IPS-18a (cell line): ENCODE data around the gene RRAD.

Experiments used
- H3K27ac ChIP-seq: one replicate; pipeline ENCODE4 v1.5.1; 2013; ENCODE audit warnings: low read length
- H3K27me3 ChIP-seq: one replicate; pipeline ENCODE4 v1.6.1; 2013; ENCODE audit warnings: mild to moderate bottlenecking, low read length; ENCODE audit not compliant: control insufficient read depth, insufficient read depth
- H3K36me3 ChIP-seq: one replicate; pipeline ENCODE4 v1.6.1; 2013; ENCODE audit warnings: low read depth, low read length; ENCODE audit not compliant: control insufficient read depth
- H3K4me1 ChIP-seq: one replicate; pipeline ENCODE4 v1.6.1; 2013; ENCODE audit warnings: low read depth, low read length; ENCODE audit not compliant: control insufficient read depth
- H3K4me3 ChIP-seq: one replicate; pipeline ENCODE4 v1.5.1; 2013; ENCODE audit warnings: low read length
- H3K9ac ChIP-seq: one replicate; pipeline ENCODE4 v1.6.1; 2013; ENCODE audit warnings: mild to moderate bottlenecking, low read length, moderate library complexity
- H3K9me3 ChIP-seq: one replicate; pipeline ENCODE4 v1.6.1; 2013; ENCODE audit warnings: low read depth, low read length; ENCODE audit not compliant: control insufficient read depth

RRAD gene

DNA sequence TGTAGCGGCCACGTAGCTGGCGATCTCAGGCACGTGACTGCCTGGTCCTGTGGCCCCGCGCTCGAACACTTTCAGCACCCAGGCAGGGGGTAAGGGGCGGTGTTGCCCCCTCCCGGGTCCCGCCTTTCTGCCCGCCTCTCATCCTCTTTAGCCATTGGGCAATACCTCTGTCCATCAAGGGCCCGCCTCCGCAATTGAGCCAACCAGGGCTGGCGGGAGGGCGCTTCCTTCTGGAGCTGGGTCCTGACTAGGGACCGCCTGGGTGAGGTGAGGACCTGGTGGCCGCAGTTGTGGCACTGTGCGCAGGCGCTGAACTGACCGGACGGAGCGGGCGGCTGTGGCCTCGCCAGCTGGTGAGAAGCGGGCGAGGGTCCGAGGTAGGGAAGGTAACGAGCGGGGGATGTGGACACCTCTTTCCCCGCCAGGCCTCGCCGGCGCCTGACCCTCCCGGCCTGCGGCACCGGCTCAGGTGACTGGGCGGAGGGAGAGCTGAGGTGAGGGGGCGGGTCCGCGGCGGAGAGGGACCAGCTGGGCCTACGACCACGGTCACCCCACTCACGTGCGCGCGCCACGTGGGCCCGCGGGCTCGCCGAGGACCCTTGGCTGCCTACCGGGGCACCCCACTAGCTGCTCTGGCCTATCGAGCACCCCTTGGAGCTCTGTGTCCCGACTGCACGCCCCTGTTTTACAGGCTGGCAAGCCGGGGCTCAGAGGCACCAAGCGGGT, 44.9 kb downstream of the RRAD start, which contains the start of gene PDP2:
PDP2 (plus strand) TSS at position 228 of the 726 bp plus-strand sequence. CDS start 3,770 bp downstream, outside the sequence.
- Histone ChIP-seq H3K27me3 (peaks cover 7% of the 10 kb centered on the region), H3K27ac (no peak within 1 kb of the TSS), H3K9me3 (no peaks in the 10 kb centered on the region), H3K4me3 (peak within 1 kb of the TSS; percentile 89), H3K9ac (peak within 1 kb of the TSS; percentile 51), H3K4me1 (peaks cover 9% of the 10 kb centered on the region), H3K36me3 (peaks cover 14% of the 10 kb centered on the region)

DNA sequence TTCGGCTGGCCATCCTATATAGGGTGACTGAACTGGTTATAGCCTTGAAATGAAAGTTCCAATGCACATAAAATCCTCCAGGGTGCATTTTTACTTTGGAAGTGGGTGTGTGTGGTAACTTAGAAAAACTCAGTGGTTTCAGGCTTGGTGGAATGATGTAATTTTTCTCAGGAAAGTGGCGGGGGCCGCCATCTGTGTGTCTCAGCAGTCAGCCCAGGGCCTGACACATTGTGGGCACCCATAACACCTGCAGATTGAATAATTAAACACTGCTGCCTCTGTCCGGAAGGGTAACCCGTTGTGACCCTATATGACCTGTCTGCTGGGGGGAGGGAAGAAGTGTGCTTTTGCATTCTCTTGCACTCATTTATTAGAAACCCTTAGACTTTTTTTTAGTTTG, 47.3 kb downstream of the RRAD start:
- Histone ChIP-seq H3K36me3 (no peaks in the 10 kb centered on the region), H3K27ac (no peak overlapping the region), H3K9ac (no peak overlapping the region), H3K4me3 (no peak overlapping the region), H3K27me3 (peaks cover 7% of the 10 kb centered on the region), H3K9me3 (no peaks in the 10 kb centered on the region), H3K4me1 (peaks cover 14% of the 10 kb centered on the region)

DNA sequence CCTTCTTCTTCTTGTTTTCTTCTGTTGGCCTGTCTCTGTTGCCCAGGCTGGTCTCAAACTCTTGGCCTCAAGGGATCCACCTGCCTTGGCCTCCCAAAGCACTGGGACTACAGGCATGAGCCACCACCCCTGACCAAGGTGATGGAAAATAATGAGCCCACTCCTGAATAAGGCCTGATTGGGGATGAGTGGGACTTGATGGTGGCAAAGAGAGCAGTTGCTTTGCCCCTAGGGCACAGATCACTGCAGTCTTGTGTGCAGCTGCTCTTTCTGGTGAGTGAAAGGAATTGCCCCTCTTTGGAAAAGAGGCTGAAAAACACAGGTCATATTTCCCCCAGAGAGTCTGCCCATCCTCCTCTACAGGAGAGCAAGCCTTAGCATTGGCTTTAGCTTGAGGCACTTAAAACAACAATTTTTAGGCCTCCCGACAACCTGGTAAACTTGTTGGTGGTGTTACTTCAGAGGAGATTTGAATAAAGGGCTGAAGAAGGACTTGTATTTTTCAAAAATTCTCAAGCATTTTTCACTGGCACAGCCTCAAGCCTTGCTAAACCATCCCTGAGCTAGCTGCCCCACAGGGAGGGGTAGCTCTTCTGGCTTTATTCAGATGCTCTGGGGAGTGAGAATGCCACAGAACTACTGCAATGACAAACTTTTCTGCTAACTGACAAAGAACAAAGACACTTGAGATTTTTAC, 51.1 kb downstream of the RRAD start:
- Histone ChIP-seq H3K4me1 (peaks cover 8% of the 10 kb centered on the region), H3K9me3 (no peaks in the 10 kb centered on the region), H3K9ac (no peak overlapping the region), H3K27me3 (peaks cover 4% of the 10 kb centered on the region), H3K27ac (no peak overlapping the region), H3K36me3 (no peaks in the 10 kb centered on the region), H3K4me3 (no peak overlapping the region)

DNA sequence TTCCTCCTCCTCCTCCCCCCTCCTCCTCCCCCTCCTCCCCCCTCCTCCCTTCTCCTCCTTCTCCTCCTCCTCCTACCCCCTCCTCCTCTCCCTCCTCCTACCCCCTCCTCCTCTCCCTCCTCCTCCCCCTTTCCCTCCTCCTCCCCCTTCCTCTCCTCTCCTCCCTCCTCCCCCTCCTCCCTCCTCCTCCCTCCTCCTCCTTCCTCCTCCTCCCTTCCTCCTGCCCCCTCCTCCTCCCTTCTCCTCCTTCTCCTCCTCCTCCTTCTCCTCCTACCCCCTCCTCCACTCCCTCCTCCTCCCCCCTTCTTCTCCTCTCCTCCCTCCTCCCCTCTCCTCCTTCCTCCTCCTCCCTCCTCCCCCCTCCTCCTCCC, 51.7 kb downstream of the RRAD start:
- Histone ChIP-seq H3K27ac (no peak overlapping the region), H3K9ac (no peak overlapping the region), H3K9me3 (no peaks in the 10 kb centered on the region), H3K36me3 (no peaks in the 10 kb centered on the region), H3K4me3 (no peak overlapping the region), H3K4me1 (peaks cover 8% of the 10 kb centered on the region), H3K27me3 (peaks cover 4% of the 10 kb centered on the region)

DNA sequence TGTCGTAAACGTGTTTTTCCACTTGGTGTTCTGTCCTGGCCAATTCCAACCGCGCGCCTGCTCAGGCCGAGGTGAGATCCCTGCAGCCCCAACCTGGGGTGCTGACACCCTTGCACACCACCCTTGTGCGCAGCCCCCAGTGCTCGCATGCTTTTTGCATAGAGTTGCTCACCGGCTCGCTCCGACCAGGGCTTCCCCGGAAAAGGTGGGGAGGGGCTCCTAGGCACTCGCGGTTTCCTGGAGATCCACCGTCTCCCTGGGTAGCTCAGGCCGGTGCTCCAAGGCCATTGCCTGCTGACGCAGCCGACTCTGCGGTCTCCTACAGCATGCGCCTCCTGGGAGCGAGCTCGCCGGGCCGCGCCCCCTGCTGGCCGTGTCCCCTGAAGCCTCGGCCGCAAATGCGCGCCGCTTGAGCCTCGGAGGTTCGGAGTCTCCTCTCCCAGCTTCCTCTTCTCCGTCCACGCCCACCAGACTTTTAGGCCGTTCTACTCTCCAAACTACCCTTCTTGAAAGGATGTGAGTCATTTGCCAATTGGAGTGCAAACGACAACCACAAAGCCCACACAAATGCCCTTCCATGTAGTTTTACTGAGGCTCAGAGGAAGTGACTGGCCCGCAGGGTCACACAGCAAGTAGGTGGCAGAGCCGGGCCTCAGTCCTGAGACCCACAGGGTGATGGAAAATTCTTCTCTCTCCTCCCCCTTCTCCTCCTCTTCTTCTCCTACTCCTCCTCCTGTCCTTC, 52.2 kb downstream of the RRAD start:
- peak overlapping the region; percentile 55 for H3K9ac ChIP-seq
- H3K27me3 ChIP-seq, result peaks cover 4% of the 10 kb centered on the region
- no peaks in the 10 kb centered on the region for H3K9me3 ChIP-seq
- no peaks in the 10 kb centered on the region for H3K36me3 ChIP-seq
- H3K27ac ChIP-seq, result no peak overlapping the region
- peak overlapping the region; percentile 63 for H3K4me3 ChIP-seq
- H3K4me1 ChIP-seq, result peaks cover 8% of the 10 kb centered on the region

DNA sequence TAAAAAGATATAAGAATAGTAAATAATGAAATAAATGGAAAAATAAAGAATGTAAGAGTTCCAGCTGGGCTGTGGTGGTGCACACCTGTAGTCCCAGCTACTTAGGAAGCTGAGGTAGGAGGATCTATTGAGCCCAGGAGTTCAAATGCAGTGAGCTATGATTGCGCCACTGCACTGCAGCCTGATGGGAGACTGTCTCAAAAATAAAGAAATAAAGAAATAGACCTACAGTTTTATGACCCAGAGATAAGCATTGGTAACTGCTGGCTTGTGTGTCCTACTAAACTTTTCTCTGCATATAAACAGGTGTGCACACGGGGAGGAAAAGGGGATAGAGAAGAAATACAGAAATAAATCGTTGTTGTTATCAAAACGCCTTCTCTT, 52.8 kb downstream of the RRAD start:
- Histone ChIP-seq H3K36me3 (no peaks in the 10 kb centered on the region), H3K4me1 (peaks cover 8% of the 10 kb centered on the region), H3K27me3 (peaks cover 4% of the 10 kb centered on the region), H3K4me3 (peak overlapping the region; percentile 63), H3K9ac (peak overlapping the region; percentile 55), H3K9me3 (no peaks in the 10 kb centered on the region), H3K27ac (no peak overlapping the region)

DNA sequence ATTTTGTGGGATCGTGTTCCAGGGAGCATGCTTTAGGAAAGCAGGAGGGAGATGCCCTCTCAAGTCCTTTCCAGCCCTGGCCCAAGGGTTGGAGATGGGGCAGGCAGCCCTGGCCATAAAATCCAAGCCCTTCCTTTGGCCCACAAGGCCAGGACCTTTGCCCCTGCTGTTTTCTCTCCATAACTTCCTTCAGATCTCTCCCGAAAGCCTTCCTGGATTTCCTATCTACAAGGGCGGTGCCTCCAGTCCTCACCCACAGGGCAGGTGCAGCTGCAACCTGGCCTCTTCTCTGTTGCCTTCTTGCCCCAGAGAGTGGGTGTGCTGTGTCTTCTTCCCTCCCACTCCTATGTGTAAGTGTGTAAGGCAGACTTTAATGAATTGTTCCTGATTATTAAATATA, 53.5 kb downstream of the RRAD start:
- H3K4me3 ChIP-seq, result no peak overlapping the region
- no peaks in the 10 kb centered on the region for H3K9me3 ChIP-seq
- H3K36me3 ChIP-seq, result no peaks in the 10 kb centered on the region
- H3K27ac ChIP-seq, result no peak overlapping the region
- peaks cover 4% of the 10 kb centered on the region for H3K27me3 ChIP-seq
- peaks cover 8% of the 10 kb centered on the region for H3K4me1 ChIP-seq
- H3K9ac ChIP-seq, result no peak overlapping the region
